Nephron (organoid): ENCODE results near the gene TLCD3A.

Experiments
- H3K27ac Mint-ChIP-seq, 3 experiments: 2 replicates each; pipeline ENCODE4 v1.8.0; 2020; ENCODE audit warnings: mixed read lengths in 3 of 3, mild to moderate bottlenecking in 2 of 3, moderate library complexity in 1 of 3
- H3K27me3 Mint-ChIP-seq: 2 replicates; pipeline ENCODE4 v1.8.0; 2021; ENCODE audit warnings: low read depth, mild to moderate bottlenecking, moderate library complexity, mixed read lengths
- H3K36me3 Mint-ChIP-seq: 2 replicates; pipeline ENCODE4 v1.8.0; 2020; ENCODE audit warnings: low read depth, mixed read lengths
- H3K4me1 Mint-ChIP-seq: 2 replicates; pipeline ENCODE4 v1.8.0; 2020; ENCODE audit warnings: mixed read lengths
- H3K4me3 Mint-ChIP-seq, 3 experiments: 2 replicates each; pipeline ENCODE4 v1.8.0; 2020; ENCODE audit warnings: mild to moderate bottlenecking in 3 of 3, mixed read lengths in 3 of 3, moderate library complexity in 2 of 3
- H3K9me3 Mint-ChIP-seq: 2 replicates; pipeline ENCODE4 v1.8.0; 2020; ENCODE audit warnings: mixed read lengths
- CTCF ChIP-seq, 3 experiments: fragments of 200-600 bp; sonication (generic); IDR thresholded peaks; one replicate each; pipeline ENCODE4 v1.5.0; 2021; ENCODE audit warnings: antibody characterized with exemption in 3 of 3; ENCODE audit not compliant: unreplicated experiment in 3 of 3

The TLCD3A gene

GRCh38 chr17:760371-760770 lies 28.0 kb downstream of the TLCD3A start:
- Mint-ChIP-seq H3K27ac (no peak overlapping the region), H3K4me3 (no peak overlapping the region), H3K9me3 (no peaks in the 10 kb centered on the region), H3K27me3 (no peaks in the 10 kb centered on the region), H3K36me3 (peaks cover 66% of the 10 kb centered on the region), H3K4me1 (no peaks in the 10 kb centered on the region)
- TF ChIP-seq CTCF (IDR thresholded peaks at IDR 0.05; ENCODE audit: unreplicated experiment in 3 of 3): no peak

- H3K4me3 Mint-ChIP-seq: no peak overlapping the region
- H3K9me3 Mint-ChIP-seq: no peaks in the 10 kb centered on the region
- H3K4me1 Mint-ChIP-seq: peaks cover 21% of the 10 kb centered on the region
- no peak for TF ChIP-seq CTCF (IDR thresholded peaks at IDR 0.05; ENCODE audit: unreplicated experiment in 3 of 3)
- peaks cover 64% of the 10 kb centered on the region for H3K36me3 Mint-ChIP-seq
- H3K27me3 Mint-ChIP-seq: no peaks in the 10 kb centered on the region
- H3K27ac Mint-ChIP-seq: no peak overlapping the region
These were observed 34.7 kb downstream of the TLCD3A start for GRCh38 chr17:767076-767475.

- H3K9me3 Mint-ChIP-seq: no peaks in the 10 kb centered on the region
- H3K4me1 Mint-ChIP-seq: peaks cover 16% of the 10 kb centered on the region
- no peak overlapping the region for H3K4me3 Mint-ChIP-seq
- H3K36me3 Mint-ChIP-seq: peaks cover 77% of the 10 kb centered on the region
- TF ChIP-seq CTCF (IDR thresholded peaks at IDR 0.05; ENCODE audit: unreplicated experiment in 3 of 3): no peak
- H3K27me3 Mint-ChIP-seq: no peaks in the 10 kb centered on the region
- H3K27ac Mint-ChIP-seq: no peak overlapping the region
These were observed 40.6 kb downstream of the TLCD3A start for GRCh38 chr17:773016-773415.

GRCh38 chr17:773467-774312 lies 41.3 kb downstream of the TLCD3A start:
- Mint-ChIP-seq H3K27me3 (no peaks in the 10 kb centered on the region), H3K36me3 (peaks cover 79% of the 10 kb centered on the region), H3K27ac (peak overlapping the region in 1 of 3 experiments; percentile 51), H3K4me1 (peaks cover 16% of the 10 kb centered on the region), H3K9me3 (no peaks in the 10 kb centered on the region), H3K4me3 (no peak overlapping the region)
- TF ChIP-seq CTCF (IDR thresholded peaks at IDR 0.05; ENCODE audit: unreplicated experiment in 3 of 3): no peak

GRCh38 chr17:774313-774584 lies 41.9 kb downstream of the TLCD3A start:
- no peak for TF ChIP-seq CTCF (IDR thresholded peaks at IDR 0.05; ENCODE audit: unreplicated experiment in 3 of 3)
- Mint-ChIP-seq H3K36me3 (peaks cover 74% of the 10 kb centered on the region), H3K27me3 (no peaks in the 10 kb centered on the region), H3K27ac (peak overlapping the region in 1 of 3 experiments; percentile 51), H3K4me3 (no peak overlapping the region), H3K4me1 (peaks cover 11% of the 10 kb centered on the region), H3K9me3 (no peaks in the 10 kb centered on the region)

GRCh38 chr17:778096-778495 lies 45.7 kb downstream of the TLCD3A start:
- Mint-ChIP-seq H3K4me1 (peaks cover 16% of the 10 kb centered on the region), H3K27me3 (no peaks in the 10 kb centered on the region), H3K9me3 (no peaks in the 10 kb centered on the region), H3K27ac (no peak overlapping the region), H3K36me3 (peaks cover 48% of the 10 kb centered on the region), H3K4me3 (no peak overlapping the region)
- TF ChIP-seq CTCF (IDR thresholded peaks at IDR 0.05; ENCODE audit: unreplicated experiment in 3 of 3): no peak
